ENCODE results near the gene XPNPEP1.

- no peak for TF ChIP-seq CTCF (IDR thresholded peaks at IDR 0.05; ENCODE audit: poor library complexity, severe bottlenecking)
- TF ChIP-seq REST (IDR thresholded peaks at IDR 0.05; ENCODE audit: borderline replicate concordance): no peak
- no peak for TF ChIP-seq RAD21 (conservative IDR thresholded peaks at IDR 0.05)
- no peak for TF ChIP-seq EZH2 (IDR thresholded peaks at IDR 0.05; ENCODE audit: borderline replicate concordance, insufficient read depth, low read length, poor library complexity, severe bottlenecking)
- TF ChIP-seq POLR2AphosphoS5 (IDR thresholded peaks at IDR 0.05): no peak
- no peak for TF ChIP-seq EP300 (conservative IDR thresholded peaks at IDR 0.05; ENCODE audit: poor library complexity, severe bottlenecking)
- no peak for TF ChIP-seq TAF1 (IDR thresholded peaks at IDR 0.05; ENCODE audit: low read depth)
- TF ChIP-seq MXI1 (conservative IDR thresholded peaks at IDR 0.05; ENCODE audit: poor library complexity, severe bottlenecking): no peak
Observed at GRCh38 chr10:109902992-109903947, 20.0 kb downstream of the XPNPEP1 start.

Measured in neural cell (in vitro differentiated cells).